HCT116 (cell line): ENCODE results near the gene DHX16. TPM values are rescaled to one million over a fixed set of nuclear protein-coding genes. Genes with fewer than 3 reads are reported as not detected.
A peak's percentile ranks its signal among the peaks of the same experiment; 100 is the strongest.

Source experiments
- ATAC-seq: fragments of 200-7000 bp; cut with Tn5 transposase; 2 replicates; pipeline ENCODE4 v1.9.1; 2020; ENCODE audit warnings: mild to moderate bottlenecking, moderate library complexity
- BruUV-seq: library from RNA; stranded (reverse); fragments of 400-500 nt; replicated peaks from 2 replicates; lab custom pipeline; 2021; lab: Mats Ljungman, UMichigan
- CTCF ChIA-PET: fragments of 300-600 bp; sonication (Branson Sonifier 250); formaldehyde crosslinking; loops from one replicate; lab custom pipeline; 2021; ENCODE audit warnings: antibody characterized with exemption; lab: Charles Lee
- POLR2A ChIA-PET: fragments of 300-600, 350-600 bp; sonication (Branson Sonifier 250); formaldehyde crosslinking; loops from one replicate; lab custom pipeline; 2021; ENCODE audit warnings: antibody characterized with exemption; lab: Charles Lee
- RAD21 ChIA-PET, 2 experiments: fragments of 300-600 bp; sonication (Branson Sonifier 250); formaldehyde crosslinking; loops; one replicate each; lab custom pipeline; 2023; ENCODE audit warnings: low total read pairs in 2 of 2; ENCODE audit not compliant: uncharacterized antibody in 2 of 2, unreplicated experiment in 2 of 2, low non-redundant PET in 1 of 2; lab: Charles Lee
- DNase-seq: peaks from one replicate; pipeline ENCODE4 v3.0.0-alpha.2; 2010; ENCODE audit warnings: low read depth, low spot score
- H2AFZ ChIP-seq: fragments of 200-600 bp; shearing (Covaris generic), sonication (generic); 2 replicates; pipeline ENCODE4 v1.6.1; 2017; ENCODE audit warnings: low read depth, mixed run types, mixed read lengths, antibody characterized with exemption, low read length; ENCODE audit not compliant: poor library complexity, severe bottlenecking
- H3K27ac ChIP-seq: 2 replicates; pipeline ENCODE4 v1.5.1; 2012; ENCODE audit warnings: low read depth, low read length
- H3K27me3 ChIP-seq: fragments of 200-600 bp; sonication (generic); 2 replicates; pipeline ENCODE4 v1.6.1; 2016; ENCODE audit warnings: mixed run types, low read length, mixed read lengths; ENCODE audit not compliant: insufficient read depth
- H3K36me3 ChIP-seq, 2 experiments: fragments of 200-500 bp in 1 of 2; fragments of 200-600 bp in 1 of 2; sonication (Bioruptor generic) in 1 of 2; sonication (generic) in 1 of 2; 2 replicates each; pipeline versions ENCODE4 v1.5.1 to v1.6.1; 2014 to 2016; ENCODE audit warnings: low read length in 2 of 2, inconsistent platforms in 1 of 2, mixed read lengths in 1 of 2, mixed run types in 1 of 2; ENCODE audit not compliant: insufficient read depth in 2 of 2, control insufficient read depth in 1 of 2
- H3K4me1 ChIP-seq, 2 experiments: fragments of 200-600 bp in 1 of 2; sonication (generic) in 1 of 2; 2 replicates each; pipeline versions ENCODE4 v1.5.1 to v1.6.1; 2012 to 2017; ENCODE audit warnings: low read length in 2 of 2, inconsistent platforms in 1 of 2, mild to moderate bottlenecking in 1 of 2, mixed read lengths in 1 of 2, mixed run types in 1 of 2, moderate library complexity in 1 of 2; ENCODE audit not compliant: insufficient read depth in 2 of 2, control insufficient read depth in 1 of 2
- H3K4me2 ChIP-seq: fragments of 200-600 bp; sonication (generic); 2 replicates; pipeline ENCODE4 v1.6.1; 2017; ENCODE audit warnings: mixed run types, low read length, mixed read lengths
- H3K4me3 ChIP-seq, 2 experiments: fragments of 200-600 bp in 1 of 2; sonication (generic) in 1 of 2; replicated peaks in 1 of 2; 2 replicates each; pipeline ENCODE4 v1.5.1; 2011 to 2016; ENCODE audit warnings: low read length in 2 of 2, control low read depth in 1 of 2, low read depth in 1 of 2, mild to moderate bottlenecking in 1 of 2, mixed read lengths in 1 of 2, mixed run types in 1 of 2
- H3K79me2 ChIP-seq: fragments of 200-600 bp; sonication (generic); 2 replicates; pipeline ENCODE4 v1.6.1; 2017; ENCODE audit warnings: mild to moderate bottlenecking, mixed run types, low read length, moderate library complexity, mixed read lengths; ENCODE audit not compliant: insufficient read depth
- H3K9ac ChIP-seq: fragments of 200-600 bp; sonication (generic); 2 replicates; pipeline ENCODE4 v1.6.1; 2016; ENCODE audit warnings: low read length, mixed read lengths
- H3K9me2 ChIP-seq: fragments of 200-600 bp; sonication (generic), shearing (Covaris generic); 2 replicates; pipeline ENCODE4 v1.6.1; 2017; ENCODE audit warnings: mixed run types, mild to moderate bottlenecking, moderate library complexity; ENCODE audit not compliant: insufficient read depth
- H3K9me3 ChIP-seq, 2 experiments: fragments of 200-500 bp in 1 of 2; fragments of 200-600 bp in 1 of 2; sonication (Bioruptor generic) in 1 of 2; sonication (generic) in 1 of 2; 2 replicates each; pipeline ENCODE4 v1.6.1; 2014 to 2017; ENCODE audit warnings: low read length in 2 of 2, mixed read lengths in 2 of 2, inconsistent platforms in 1 of 2, low read depth in 1 of 2, mild to moderate bottlenecking in 1 of 2, mixed run types in 1 of 2, moderate library complexity in 1 of 2; ENCODE audit not compliant: control insufficient read depth in 1 of 2, insufficient read depth in 1 of 2
- H4K20me1 ChIP-seq: fragments of 200-600 bp; sonication (generic), shearing (Covaris generic); 2 replicates; pipeline ENCODE4 v1.6.1; 2017; ENCODE audit warnings: mixed run types, mild to moderate bottlenecking, moderate library complexity; ENCODE audit not compliant: insufficient read depth
- CEBPB ChIP-seq: IDR thresholded peaks from 2 replicates; pipeline ENCODE4 v1.6.1; 2012; ENCODE audit warnings: low read depth
- EZH2phosphoT487 ChIP-seq: fragments of 200-600 bp; IDR thresholded peaks from 2 replicates; pipeline ENCODE4 v1.6.1; 2018; ENCODE audit warnings: antibody characterized with exemption, borderline replicate concordance
- JUND ChIP-seq: IDR thresholded peaks from 2 replicates; pipeline ENCODE4 v1.6.1; 2012
- POLR2AphosphoS5 ChIP-seq: IDR thresholded peaks from 2 replicates; pipeline ENCODE4 v1.6.1; 2011; ENCODE audit warnings: mild to moderate bottlenecking, low read depth, low read length, moderate library complexity
- SRF ChIP-seq: IDR thresholded peaks from 2 replicates; pipeline ENCODE4 v1.6.1; 2012; ENCODE audit warnings: low read depth
- ZNF274 ChIP-seq: fragments of 200-500 bp; sonication (Bioruptor generic); IDR thresholded peaks from 2 replicates; pipeline ENCODE4 v1.6.1; 2014; ENCODE audit warnings: mild to moderate bottlenecking, low read depth, low read length, inconsistent platforms
- intact Hi-C: fragments of 100-400 bp; cut with micrococcal nuclease; formaldehyde crosslinking; loops from 2 replicates; pipeline ENCODE4 v1.10.0; 2022
- total RNA-seq: library from RNA; stranded (reverse); gene quantifications from one replicate; pipeline ENCODE4 v1.2.1, GENCODE V29; 2021; ENCODE audit not compliant: unreplicated experiment
- TF ChIP-seq, protein P1 (sequence below): IDR thresholded peaks from 2 replicates; pipeline ENCODE4 v1.6.1; 2012; ENCODE audit warnings: low read depth

DHX16 gene
- total RNA-seq, 1 experiment from 2014 or later: 46.0 TPM

DNA sequence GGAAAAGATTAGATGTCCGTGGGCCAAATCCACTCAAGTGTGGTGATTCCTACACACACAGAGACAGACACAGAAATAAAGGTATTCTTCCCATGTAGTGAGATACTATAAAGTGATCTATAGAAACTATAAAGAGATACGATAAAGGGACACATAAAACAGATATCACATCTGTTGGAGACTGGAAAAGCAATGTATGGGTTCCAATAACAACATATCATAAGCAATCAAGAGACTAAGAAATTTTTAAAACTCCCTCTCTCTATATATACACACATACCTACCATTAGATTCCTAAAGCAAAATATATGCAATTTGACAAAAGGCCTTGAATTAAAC, 61.0 kb downstream of the DHX16 start:
- no peak overlapping the region for H2AFZ ChIP-seq
- 0 out of 2 replicates have a peak, but pooled peaks have one; percentile 5 for TF ChIP-seq POLR2AphosphoS5
- TF ChIP-seq JUND: no peak
- TF ChIP-seq CEBPB: no peak
- no peak for TF ChIP-seq ZNF274
- POLR2A ChIA-PET: interaction anchor here (0.8 to 1.9 kb wide), 6 partner anchors 13 to 119 kb away, joined by 3 to 28 read pairs (median 3); partner anchors contain the start of gene DHX16
- RAD21 ChIA-PET: no interaction called here
- H3K4me1 ChIP-seq: peaks cover 9 to 27% of the 10 kb centered on the region in 2 experiments
- no peaks in the 10 kb centered on the region for H3K9me2 ChIP-seq
- BruUV-seq: no TSS peak
- intact Hi-C loops: loop anchor here (5.0 to 10.0 kb wide), 2 partner anchors 130 to 203 kb away; no protein-coding TSS in a partner anchor
- DNase-seq (no peak), ATAC-seq (no peak)
- H3K4me3 ChIP-seq: no peak overlapping the region
- H3K9ac ChIP-seq: no peak overlapping the region
- no peak overlapping the region for H3K27ac ChIP-seq
- no peak overlapping the region for H3K4me2 ChIP-seq
- peaks cover 32 to 50% of the 10 kb centered on the region in 2 experiments for H3K36me3 ChIP-seq
- no peaks in the 10 kb centered on the region for H3K27me3 ChIP-seq
- CTCF ChIA-PET: interaction anchor here (1.6 to 3.6 kb wide), 3 partner anchors 119 to 130 kb away, joined by 8 to 26 read pairs (median 10); no protein-coding TSS in a partner anchor
- H4K20me1 ChIP-seq: no peaks in the 10 kb centered on the region; the same call in 1 of the 2 replicates
- no peaks in the 10 kb centered on the region for H3K9me3 ChIP-seq
- peaks cover 80% of the 10 kb centered on the region for H3K79me2 ChIP-seq

DNA sequence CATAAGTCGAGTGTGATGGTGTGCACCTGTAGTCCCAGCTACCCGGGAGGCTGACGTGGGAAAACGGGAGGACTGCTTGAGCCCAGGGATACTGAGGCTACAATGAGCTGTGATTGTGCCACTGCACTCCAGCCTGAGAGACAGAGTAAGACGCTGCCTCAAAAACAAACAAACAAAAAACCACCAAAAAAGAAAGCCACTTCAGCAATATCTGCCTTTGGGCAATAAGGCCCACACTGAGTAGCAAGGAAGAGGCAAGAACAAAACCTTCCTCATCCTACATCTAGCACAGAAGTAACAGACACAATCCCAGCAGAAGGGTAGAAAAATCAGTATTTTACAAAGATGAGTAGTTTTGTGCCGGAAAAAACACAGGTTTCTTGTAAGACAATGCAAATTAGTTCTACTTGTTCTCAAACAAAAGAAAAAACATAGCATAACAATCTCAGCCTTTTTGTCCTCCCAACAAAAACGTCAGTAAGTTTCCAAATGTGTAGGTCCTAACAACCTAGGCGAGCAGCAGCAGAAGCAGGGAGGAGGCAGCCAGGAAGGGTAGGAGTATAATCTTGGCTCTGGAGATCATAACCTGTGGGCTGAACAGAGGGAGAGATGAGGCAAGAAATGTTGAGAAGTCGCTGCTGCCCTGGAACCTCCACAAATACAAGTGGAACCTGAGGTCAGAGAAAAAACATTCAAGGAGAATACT, 61.5 kb downstream of the DHX16 start:
- H3K27ac ChIP-seq: no peak overlapping the region
- peaks cover 9 to 27% of the 10 kb centered on the region in 2 experiments for H3K4me1 ChIP-seq
- H3K4me3 ChIP-seq: no peak overlapping the region
- peaks cover 4% of the 10 kb centered on the region; the same call in 1 of the 2 replicates for H4K20me1 ChIP-seq
- no peak for DNase-seq
- TF ChIP-seq CEBPB: no peak
- no peak for TF ChIP-seq SRF
- TF ChIP-seq POLR2AphosphoS5: peak; percentile 33; the same call in 1 of the 2 replicates
- TF ChIP-seq, protein P1, sequence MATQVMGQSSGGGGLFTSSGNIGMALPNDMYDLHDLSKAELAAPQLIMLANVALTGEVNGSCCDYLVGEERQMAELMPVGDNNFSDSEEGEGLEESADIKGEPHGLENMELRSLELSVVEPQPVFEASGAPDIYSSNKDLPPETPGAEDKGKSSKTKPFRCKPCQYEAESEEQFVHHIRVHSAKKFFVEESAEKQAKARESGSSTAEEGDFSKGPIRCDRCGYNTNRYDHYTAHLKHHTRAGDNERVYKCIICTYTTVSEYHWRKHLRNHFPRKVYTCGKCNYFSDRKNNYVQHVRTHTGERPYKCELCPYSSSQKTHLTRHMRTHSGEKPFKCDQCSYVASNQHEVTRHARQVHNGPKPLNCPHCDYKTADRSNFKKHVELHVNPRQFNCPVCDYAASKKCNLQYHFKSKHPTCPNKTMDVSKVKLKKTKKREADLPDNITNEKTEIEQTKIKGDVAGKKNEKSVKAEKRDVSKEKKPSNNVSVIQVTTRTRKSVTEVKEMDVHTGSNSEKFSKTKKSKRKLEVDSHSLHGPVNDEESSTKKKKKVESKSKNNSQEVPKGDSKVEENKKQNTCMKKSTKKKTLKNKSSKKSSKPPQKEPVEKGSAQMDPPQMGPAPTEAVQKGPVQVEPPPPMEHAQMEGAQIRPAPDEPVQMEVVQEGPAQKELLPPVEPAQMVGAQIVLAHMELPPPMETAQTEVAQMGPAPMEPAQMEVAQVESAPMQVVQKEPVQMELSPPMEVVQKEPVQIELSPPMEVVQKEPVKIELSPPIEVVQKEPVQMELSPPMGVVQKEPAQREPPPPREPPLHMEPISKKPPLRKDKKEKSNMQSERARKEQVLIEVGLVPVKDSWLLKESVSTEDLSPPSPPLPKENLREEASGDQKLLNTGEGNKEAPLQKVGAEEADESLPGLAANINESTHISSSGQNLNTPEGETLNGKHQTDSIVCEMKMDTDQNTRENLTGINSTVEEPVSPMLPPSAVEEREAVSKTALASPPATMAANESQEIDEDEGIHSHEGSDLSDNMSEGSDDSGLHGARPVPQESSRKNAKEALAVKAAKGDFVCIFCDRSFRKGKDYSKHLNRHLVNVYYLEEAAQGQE: no peak
- no peak for TF ChIP-seq EZH2phosphoT487
- H3K9me3 ChIP-seq: no peaks in the 10 kb centered on the region
- ChIA-PET CTCF (interaction anchor here (3.6 kb wide), 1 partner anchor 120 kb away, joined by 26 read pairs; no protein-coding TSS in a partner anchor), POLR2A (interaction anchor here (1.1 to 2.0 kb wide), 6 partner anchors 11 to 120 kb away, joined by 3 to 28 read pairs (median 8); no protein-coding TSS in a partner anchor), RAD21 (no interaction called here)
- intact Hi-C loops: loop anchor here (5.0 to 10.0 kb wide), 2 partner anchors 129 to 203 kb away; no protein-coding TSS in a partner anchor
- no peak overlapping the region for H3K9ac ChIP-seq
- BruUV-seq: no TSS peak
- H2AFZ ChIP-seq: no peak overlapping the region
- peaks cover 33 to 50% of the 10 kb centered on the region in 2 experiments for H3K36me3 ChIP-seq
- H3K4me2 ChIP-seq: no peak overlapping the region
- no peaks in the 10 kb centered on the region for H3K27me3 ChIP-seq
- no peak for ATAC-seq
- H3K79me2 ChIP-seq: peaks cover 80% of the 10 kb centered on the region
- no peaks in the 10 kb centered on the region for H3K9me2 ChIP-seq
